ENCODE results near the gene ARHGDIB. TPM values are rescaled to one million over a fixed set of nuclear protein-coding genes. Genes with fewer than 3 reads are reported as not detected.

Gene ARHGDIB
- total RNA-seq, 6 donors from 2014 or later: 169 to 307 (median 211) TPM

- 14 to 25% methylated on average over 6 of the region's 6 CpGs for WGBS, 2 donors
- DNase-seq (peak in 1 of 2 donors; percentile 2), ATAC-seq (ENCODE audit: low FRiP score in 2 of 2) (peak in 1 of 2 donors; percentile 75)
- H3K4me1 ChIP-seq: peaks cover 8 to 12% (median 9%) of the 10 kb centered on the region in 4 donors
- no peaks in the 10 kb centered on the region for H3K27me3 ChIP-seq
- H3K9me3 ChIP-seq: no peaks in the 10 kb centered on the region
- peak overlapping the region in 2 of 4 donors; percentile 2 to 42 for H3K27ac ChIP-seq
- H3K4me3 ChIP-seq: no peak overlapping the region
- no peaks in the 10 kb centered on the region for H3K36me3 ChIP-seq
- no peak for TF ChIP-seq POLR2AphosphoS5 (IDR thresholded peaks at IDR 0.05)
- no peak for TF ChIP-seq EP300 (IDR thresholded peaks at IDR 0.05)
- no peak for TF ChIP-seq POLR2A (IDR thresholded peaks at IDR 0.05)
- TF ChIP-seq, protein P1, sequence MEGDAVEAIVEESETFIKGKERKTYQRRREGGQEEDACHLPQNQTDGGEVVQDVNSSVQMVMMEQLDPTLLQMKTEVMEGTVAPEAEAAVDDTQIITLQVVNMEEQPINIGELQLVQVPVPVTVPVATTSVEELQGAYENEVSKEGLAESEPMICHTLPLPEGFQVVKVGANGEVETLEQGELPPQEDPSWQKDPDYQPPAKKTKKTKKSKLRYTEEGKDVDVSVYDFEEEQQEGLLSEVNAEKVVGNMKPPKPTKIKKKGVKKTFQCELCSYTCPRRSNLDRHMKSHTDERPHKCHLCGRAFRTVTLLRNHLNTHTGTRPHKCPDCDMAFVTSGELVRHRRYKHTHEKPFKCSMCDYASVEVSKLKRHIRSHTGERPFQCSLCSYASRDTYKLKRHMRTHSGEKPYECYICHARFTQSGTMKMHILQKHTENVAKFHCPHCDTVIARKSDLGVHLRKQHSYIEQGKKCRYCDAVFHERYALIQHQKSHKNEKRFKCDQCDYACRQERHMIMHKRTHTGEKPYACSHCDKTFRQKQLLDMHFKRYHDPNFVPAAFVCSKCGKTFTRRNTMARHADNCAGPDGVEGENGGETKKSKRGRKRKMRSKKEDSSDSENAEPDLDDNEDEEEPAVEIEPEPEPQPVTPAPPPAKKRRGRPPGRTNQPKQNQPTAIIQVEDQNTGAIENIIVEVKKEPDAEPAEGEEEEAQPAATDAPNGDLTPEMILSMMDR (IDR thresholded peaks at IDR 0.05): no peak
These were observed 40.5 kb upstream of the ARHGDIB start for GRCh38 chr12:15001733-15002382.

- no peaks in the 10 kb centered on the region for H3K9me3 ChIP-seq
These were observed 39.2 kb upstream of the ARHGDIB start for GRCh38 chr12:15000575-15000974.

DNA sequence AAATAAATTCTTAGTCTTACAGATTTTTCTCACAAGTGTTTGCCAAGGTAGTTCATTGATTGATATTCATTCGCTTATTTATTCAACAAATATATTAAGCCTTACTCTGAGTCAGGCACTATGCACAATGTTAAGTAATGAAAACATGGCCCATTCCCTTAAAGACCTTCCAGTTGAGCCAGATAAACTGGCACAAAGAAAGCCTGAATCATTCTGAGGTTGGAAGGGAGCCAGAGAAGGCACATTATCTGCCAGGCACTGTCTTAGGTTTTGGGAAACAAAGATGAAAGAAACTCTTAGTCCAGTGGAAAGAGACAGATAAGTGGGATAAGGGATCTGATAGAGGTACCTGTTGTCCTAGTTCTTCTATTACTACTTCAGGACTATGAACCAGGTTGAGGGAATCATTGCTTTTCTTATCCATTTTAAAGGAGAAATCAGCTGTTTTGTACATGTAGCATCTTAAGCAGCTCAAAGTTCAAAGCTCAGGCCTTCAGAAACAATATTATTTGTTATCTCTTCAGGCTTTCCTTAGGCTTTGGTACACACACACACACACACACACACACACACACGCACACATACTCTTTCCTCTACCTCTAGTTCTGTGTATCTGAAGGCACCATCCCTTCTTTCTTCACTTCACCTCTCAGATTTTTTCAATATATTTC is 38.4 kb upstream of the ARHGDIB start:
- Histone ChIP-seq H3K4me3 (no peak overlapping the region), H3K27ac (no peak overlapping the region), H3K4me1 (peaks cover 17 to 21% (median 19%) of the 10 kb centered on the region in 4 donors), H3K36me3 (no peaks in the 10 kb centered on the region), H3K27me3 (no peaks in the 10 kb centered on the region), H3K9me3 (no peaks in the 10 kb centered on the region)
- 73 to 80% methylated on average over 2 of the region's 2 CpGs for WGBS, 2 donors
- TF ChIP-seq, protein P1 (IDR thresholded peaks at IDR 0.05): no peak
- TF ChIP-seq POLR2A (IDR thresholded peaks at IDR 0.05): no peak
- DNase-seq (no peak), ATAC-seq (ENCODE audit: low FRiP score in 2 of 2) (no peak)

More at GRCh38 chr12:15000575-15000974, 39.2 kb upstream of the ARHGDIB start:
- DNase-seq (no peak), ATAC-seq (ENCODE audit: low FRiP score in 2 of 2) (no peak)
- Histone ChIP-seq H3K4me3 (no peak overlapping the region), H3K36me3 (no peaks in the 10 kb centered on the region), H3K27me3 (no peaks in the 10 kb centered on the region), H3K4me1 (peaks cover 10 to 14% (median 12%) of the 10 kb centered on the region in 4 donors), H3K27ac (no peak overlapping the region)
- WGBS, 2 donors: 94% methylated on average over 2 of the region's 2 CpGs
- TF ChIP-seq POLR2A (IDR thresholded peaks at IDR 0.05) (no peak), EP300 (IDR thresholded peaks at IDR 0.05) (no peak), POLR2AphosphoS5 (IDR thresholded peaks at IDR 0.05) (no peak)
- TF ChIP-seq, protein P1 (IDR thresholded peaks at IDR 0.05): no peak

GRCh38 chr12:14999021-14999694 is 37.8 kb upstream of the ARHGDIB start:
- no peak for ATAC-seq (ENCODE audit: low FRiP score in 2 of 2)
- Histone ChIP-seq H3K9me3 (no peaks in the 10 kb centered on the region), H3K27ac (no peak overlapping the region), H3K4me3 (no peak overlapping the region), H3K36me3 (no peaks in the 10 kb centered on the region), H3K27me3 (no peaks in the 10 kb centered on the region), H3K4me1 (peaks cover 17 to 28% (median 24%) of the 10 kb centered on the region in 4 donors)
- 88 to 93% methylated on average over 2 of the region's 2 CpGs for WGBS, 2 donors
- DNase-seq: no peak
- TF ChIP-seq POLR2A (IDR thresholded peaks at IDR 0.05): no peak

DNA sequence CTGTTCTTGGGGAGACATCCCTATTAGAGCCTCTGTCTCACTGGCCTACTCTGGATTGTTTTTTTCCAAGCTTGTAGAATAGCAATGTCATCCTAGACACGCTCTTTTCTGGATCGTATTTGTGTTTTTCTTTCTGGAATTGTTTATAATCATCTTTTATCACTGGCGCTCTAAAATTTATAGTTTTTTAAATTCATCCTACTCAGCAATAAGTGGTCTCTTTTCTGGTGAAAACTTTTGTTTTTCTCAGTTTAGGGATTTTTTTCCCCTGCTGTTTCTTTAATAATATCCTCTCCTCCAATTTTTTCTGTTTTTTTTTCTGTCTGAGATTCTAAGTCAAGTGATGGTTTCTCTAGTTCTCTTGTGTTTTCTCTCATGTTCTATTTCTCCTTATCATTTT is 36.6 kb upstream of the ARHGDIB start:
- no peak for ATAC-seq (ENCODE audit: low FRiP score in 2 of 2)
- Histone ChIP-seq H3K27me3 (no peaks in the 10 kb centered on the region), H3K27ac (no peak overlapping the region), H3K9me3 (no peaks in the 10 kb centered on the region), H3K4me1 (peaks cover 17 to 29% (median 25%) of the 10 kb centered on the region in 4 donors), H3K36me3 (no peaks in the 10 kb centered on the region), H3K4me3 (no peak overlapping the region)
- TF ChIP-seq EP300 (IDR thresholded peaks at IDR 0.05) (no peak), POLR2A (IDR thresholded peaks at IDR 0.05) (no peak), POLR2AphosphoS5 (IDR thresholded peaks at IDR 0.05) (no peak)
- TF ChIP-seq, protein P1 (IDR thresholded peaks at IDR 0.05): no peak
- no peak for DNase-seq
- WGBS, 2 donors: 84 to 90% methylated on average over 3 of the region's 3 CpGs
